IPS-15b (cell line): ENCODE data around the gene DMRTC2.

ENCODE experiments used
- H3K27me3 ChIP-seq: one replicate; pipeline ENCODE4 v1.6.1; 2013; ENCODE audit warnings: low read length; ENCODE audit not compliant: control insufficient read depth, insufficient read depth
- H3K36me3 ChIP-seq: one replicate; pipeline ENCODE4 v1.6.1; 2013; ENCODE audit warnings: low read length; ENCODE audit not compliant: control insufficient read depth, insufficient read depth
- H3K4me1 ChIP-seq: one replicate; pipeline ENCODE4 v1.6.1; 2013; ENCODE audit warnings: mild to moderate bottlenecking, low read length; ENCODE audit not compliant: control insufficient read depth, insufficient read depth
- H3K4me3 ChIP-seq: one replicate; pipeline ENCODE4 v1.5.1; 2013; ENCODE audit warnings: low read depth, low read length
- H3K9ac ChIP-seq: one replicate; pipeline ENCODE4 v1.6.1; 2013; ENCODE audit warnings: low read depth, mild to moderate bottlenecking, low read length
- H3K9me3 ChIP-seq: one replicate; pipeline ENCODE4 v1.6.1; 2013; ENCODE audit warnings: mild to moderate bottlenecking, low read length; ENCODE audit not compliant: control insufficient read depth, insufficient read depth

Gene DMRTC2

DNA sequence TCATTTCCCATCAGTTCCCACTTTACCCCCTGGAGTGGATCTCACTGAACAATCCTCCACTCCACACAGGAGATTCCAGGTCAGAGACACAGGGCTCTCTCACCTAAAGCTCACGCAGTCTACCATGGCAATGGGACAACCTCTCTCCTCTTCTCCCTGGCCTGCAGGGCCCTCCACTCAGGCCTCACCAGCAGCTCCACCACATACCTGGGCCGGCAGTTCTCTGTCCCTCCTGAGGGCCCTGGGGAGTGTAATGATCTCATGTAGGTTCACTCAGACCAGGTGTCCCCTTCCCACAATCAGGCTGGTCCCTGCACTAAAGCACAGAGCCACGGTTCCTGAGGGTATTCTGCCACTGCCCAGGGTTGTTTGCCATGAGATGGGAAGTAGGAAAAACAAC is 32.9 kb upstream of the DMRTC2 start:
- Histone ChIP-seq H3K9me3 (no peaks in the 10 kb centered on the region), H3K4me3 (no peak overlapping the region), H3K36me3 (no peaks in the 10 kb centered on the region), H3K27me3 (no peaks in the 10 kb centered on the region), H3K9ac (no peak overlapping the region), H3K4me1 (no peaks in the 10 kb centered on the region)

DNA sequence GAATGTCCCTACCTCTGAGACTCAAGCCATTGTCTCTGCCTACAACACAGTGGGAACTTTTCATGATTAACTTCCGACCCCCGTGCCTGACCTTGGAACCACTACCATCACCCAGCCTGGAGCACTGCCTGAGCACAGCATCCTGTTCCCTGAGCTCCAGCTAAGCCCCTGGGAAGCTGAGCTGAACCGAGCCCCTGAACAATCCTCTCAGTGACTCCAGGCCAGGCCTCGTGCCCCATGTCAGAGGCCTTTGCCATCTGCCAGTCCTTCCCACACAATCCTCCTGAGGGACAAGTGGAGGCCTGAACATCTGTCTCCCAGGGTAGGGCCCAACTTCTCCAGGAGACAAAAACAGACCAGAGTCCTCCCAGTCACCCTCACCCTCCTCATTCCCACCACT is 30.9 kb upstream of the DMRTC2 start:
- Histone ChIP-seq H3K9me3 (no peaks in the 10 kb centered on the region), H3K36me3 (no peaks in the 10 kb centered on the region), H3K4me1 (no peaks in the 10 kb centered on the region), H3K4me3 (no peak overlapping the region), H3K27me3 (no peaks in the 10 kb centered on the region), H3K9ac (no peak overlapping the region)

DNA sequence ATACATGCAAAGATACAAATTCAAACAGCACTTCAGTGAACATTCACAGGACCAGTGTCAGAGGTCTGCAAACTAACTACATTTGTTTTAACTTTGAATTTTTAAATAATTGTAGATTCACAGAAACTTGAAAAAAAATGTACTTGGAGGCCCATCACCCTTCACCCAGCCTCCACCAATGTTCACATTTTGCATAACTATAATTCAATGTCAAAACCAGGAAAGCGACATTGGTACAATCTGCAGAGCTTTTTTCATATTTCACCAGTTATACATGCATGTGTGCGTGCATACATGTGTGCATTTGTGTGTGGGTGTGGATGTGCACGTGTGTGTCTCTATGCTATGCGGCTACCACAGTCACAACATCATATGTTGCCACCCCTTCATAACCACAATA is 29.5 kb upstream of the DMRTC2 start:
- Histone ChIP-seq H3K27me3 (no peaks in the 10 kb centered on the region), H3K9ac (no peak overlapping the region), H3K4me3 (no peak overlapping the region), H3K9me3 (no peaks in the 10 kb centered on the region), H3K36me3 (no peaks in the 10 kb centered on the region), H3K4me1 (no peaks in the 10 kb centered on the region)

DNA sequence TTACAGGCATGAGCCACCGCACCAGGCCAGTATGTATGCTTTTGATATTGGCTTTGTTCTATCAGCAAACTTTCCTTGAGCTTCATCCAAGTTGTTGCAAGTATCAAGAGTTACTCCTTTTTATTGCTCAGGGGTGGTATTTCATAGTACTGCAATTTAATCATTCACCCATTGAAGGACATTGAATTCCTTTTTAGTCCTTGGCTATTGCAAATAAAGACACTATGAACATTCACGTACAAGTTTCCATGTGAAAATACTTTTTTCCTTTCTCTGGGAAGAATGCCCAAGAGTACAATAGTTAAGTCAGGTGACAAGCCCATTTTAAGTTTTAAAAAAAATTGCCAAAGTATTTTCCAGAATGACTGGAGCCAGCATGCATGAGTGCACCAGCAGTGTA is 28.1 kb upstream of the DMRTC2 start:
- H3K36me3 ChIP-seq: no peaks in the 10 kb centered on the region
- H3K4me3 ChIP-seq: no peak overlapping the region
- no peaks in the 10 kb centered on the region for H3K9me3 ChIP-seq
- no peaks in the 10 kb centered on the region for H3K4me1 ChIP-seq
- H3K27me3 ChIP-seq: no peaks in the 10 kb centered on the region
- H3K9ac ChIP-seq: no peak overlapping the region

DNA sequence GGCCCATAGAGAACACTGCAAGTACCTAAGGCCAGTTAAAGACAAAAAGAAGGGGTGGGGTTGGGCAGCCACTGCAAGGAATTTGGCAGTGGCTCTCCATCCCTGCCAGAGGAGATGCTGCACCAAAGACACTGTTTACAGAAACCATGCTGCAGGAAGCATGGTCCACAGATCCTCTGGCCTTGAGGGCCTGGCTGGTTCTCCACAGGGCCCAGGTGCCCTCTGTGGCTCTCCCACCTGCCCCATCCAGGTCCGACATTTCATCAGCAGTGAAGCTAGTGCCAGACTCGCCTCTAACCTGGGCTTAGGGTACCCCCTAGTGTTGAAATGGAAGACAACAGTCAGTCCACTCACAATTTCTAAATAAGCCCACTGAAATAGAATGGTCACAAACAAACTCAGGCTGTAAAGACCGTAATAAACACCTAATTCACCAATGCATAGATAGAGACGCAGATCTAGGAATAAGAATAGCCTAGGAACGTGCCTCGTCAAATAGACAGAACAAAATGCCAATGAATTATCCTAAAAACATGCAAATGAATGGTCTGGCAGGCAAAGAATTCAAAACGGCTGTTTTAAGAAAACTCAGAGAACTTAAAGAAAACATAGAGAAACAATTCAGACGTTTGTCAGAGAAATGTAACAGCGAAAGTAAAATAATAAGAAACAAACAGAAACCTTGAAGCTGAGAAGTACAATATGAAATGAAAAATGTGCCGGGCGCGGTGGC is 23.7 kb upstream of the DMRTC2 start:
- no peaks in the 10 kb centered on the region for H3K4me1 ChIP-seq
- no peak overlapping the region for H3K4me3 ChIP-seq
- no peaks in the 10 kb centered on the region for H3K36me3 ChIP-seq
- H3K9ac ChIP-seq: no peak overlapping the region
- H3K9me3 ChIP-seq: no peaks in the 10 kb centered on the region
- H3K27me3 ChIP-seq: no peaks in the 10 kb centered on the region

DNA sequence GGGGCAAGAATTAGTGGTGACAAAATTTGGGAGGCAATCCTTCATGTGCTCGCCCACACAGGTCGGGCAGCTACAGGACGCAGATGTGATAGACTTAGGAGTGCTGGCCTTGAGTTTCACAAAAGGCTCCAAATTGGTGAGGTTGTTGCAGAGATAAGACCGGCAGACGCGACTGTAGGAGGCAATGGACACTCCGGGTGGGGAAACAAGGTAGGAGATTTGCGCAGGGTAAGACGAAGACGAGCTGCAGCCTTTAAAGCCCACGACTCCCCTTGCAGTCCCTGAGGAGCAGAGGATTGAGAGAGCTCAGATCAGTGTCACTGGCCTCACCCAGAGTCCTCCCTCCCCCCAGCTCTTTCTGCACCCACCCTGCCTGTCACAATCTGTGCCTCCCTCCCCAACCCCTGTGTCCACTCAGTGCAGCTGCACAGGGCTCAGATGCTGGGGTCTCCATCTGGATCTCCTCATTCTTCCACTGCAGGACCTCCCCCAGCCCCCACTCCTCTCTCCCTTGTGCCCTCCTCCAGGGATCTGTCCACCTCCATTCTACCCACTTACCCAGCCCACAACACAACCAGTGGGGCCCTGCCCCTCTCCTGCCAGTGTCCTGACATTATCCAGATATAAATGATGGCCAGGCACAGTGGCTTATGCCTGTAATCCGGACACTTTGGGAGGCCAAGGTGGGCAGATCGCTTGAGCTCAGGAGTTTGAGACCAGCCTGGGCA is 6.7 kb upstream of the DMRTC2 start:
- H3K36me3 ChIP-seq: no peaks in the 10 kb centered on the region
- no peak overlapping the region for H3K9ac ChIP-seq
- no peaks in the 10 kb centered on the region for H3K4me1 ChIP-seq
- no peak overlapping the region for H3K4me3 ChIP-seq
- H3K9me3 ChIP-seq: no peaks in the 10 kb centered on the region
- peaks cover 3% of the 10 kb centered on the region for H3K27me3 ChIP-seq

DNA sequence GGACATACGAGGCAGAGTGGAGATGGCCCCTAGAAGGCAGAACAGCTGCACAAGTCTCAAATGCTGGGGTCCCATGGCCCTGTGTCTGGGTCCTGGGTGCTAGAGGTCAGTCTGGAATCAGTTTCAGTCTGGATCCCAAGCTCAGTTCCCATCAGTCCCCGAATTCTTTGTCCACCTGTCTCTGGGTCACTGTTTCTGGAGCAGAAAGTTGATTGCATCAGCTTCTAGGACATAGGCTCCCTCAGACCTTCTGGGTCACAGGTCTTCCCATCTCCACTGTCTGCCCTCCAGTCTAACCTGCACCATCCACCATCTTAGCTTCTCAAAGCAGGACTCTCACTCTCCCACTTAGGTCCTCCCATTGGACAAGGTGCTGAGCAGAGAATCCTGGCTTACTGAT is 5.6 kb upstream of the DMRTC2 start:
- Histone ChIP-seq H3K36me3 (no peaks in the 10 kb centered on the region), H3K4me3 (no peak overlapping the region), H3K4me1 (no peaks in the 10 kb centered on the region), H3K9me3 (no peaks in the 10 kb centered on the region), H3K27me3 (peaks cover 3% of the 10 kb centered on the region), H3K9ac (no peak overlapping the region)

DNA sequence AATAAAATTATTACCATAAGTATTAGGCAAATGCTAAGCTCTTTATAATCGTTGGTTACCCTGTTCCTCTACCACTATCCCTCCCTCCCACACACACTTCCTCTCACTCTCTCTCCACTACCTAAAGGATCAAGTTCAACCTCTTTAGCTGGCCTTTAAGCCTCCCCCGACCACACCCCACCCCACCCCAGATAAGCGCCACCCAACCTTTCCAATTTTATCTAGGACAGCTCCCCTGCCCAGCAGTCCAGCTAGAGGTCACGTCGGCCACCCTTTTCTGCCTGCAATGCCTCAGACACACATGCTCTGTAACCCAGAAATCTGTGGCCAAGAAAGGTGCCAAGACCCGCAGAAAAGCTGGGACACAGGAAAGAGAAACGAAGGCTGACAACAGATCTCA is 1.5 kb upstream of the DMRTC2 start:
- H3K9me3 ChIP-seq: no peaks in the 10 kb centered on the region
- H3K27me3 ChIP-seq: peaks cover 3% of the 10 kb centered on the region
- H3K4me3 ChIP-seq: no peak overlapping the region
- no peak overlapping the region for H3K9ac ChIP-seq
- H3K36me3 ChIP-seq: no peaks in the 10 kb centered on the region
- no peaks in the 10 kb centered on the region for H3K4me1 ChIP-seq

DNA sequence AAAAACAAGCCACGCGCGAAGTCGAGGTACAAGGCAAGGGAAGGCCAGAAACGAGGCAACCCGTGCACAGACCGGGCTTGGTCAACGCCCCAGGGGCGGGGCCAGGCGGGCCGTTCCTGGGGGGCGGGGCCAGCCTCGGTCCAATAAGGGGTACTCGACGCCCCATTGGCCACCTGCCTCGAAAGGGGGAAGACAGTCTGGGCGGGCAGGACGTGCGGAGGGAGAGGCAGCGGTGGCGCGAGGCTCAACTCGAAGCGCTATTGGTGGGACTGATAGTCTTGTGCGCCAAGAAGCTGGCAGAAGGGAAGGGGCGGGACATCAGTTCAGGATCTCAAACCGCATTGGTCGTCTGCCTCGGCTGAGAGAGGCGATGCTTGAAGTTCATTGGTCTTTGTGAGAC is 241 bp upstream of the DMRTC2 start, which contains the start of gene LYPD4:
TSS of gene LYPD4 (minus strand) at position 83 of the 400 bp plus-strand sequence. CDS start 5,398 bp downstream, outside the sequence.
- Histone ChIP-seq H3K36me3 (no peaks in the 10 kb centered on the region), H3K9me3 (no peaks in the 10 kb centered on the region), H3K9ac (no peak within 1 kb of the TSS), H3K4me1 (no peaks in the 10 kb centered on the region), H3K4me3 (no peak within 1 kb of the TSS), H3K27me3 (no peaks in the 10 kb centered on the region)

DNA sequence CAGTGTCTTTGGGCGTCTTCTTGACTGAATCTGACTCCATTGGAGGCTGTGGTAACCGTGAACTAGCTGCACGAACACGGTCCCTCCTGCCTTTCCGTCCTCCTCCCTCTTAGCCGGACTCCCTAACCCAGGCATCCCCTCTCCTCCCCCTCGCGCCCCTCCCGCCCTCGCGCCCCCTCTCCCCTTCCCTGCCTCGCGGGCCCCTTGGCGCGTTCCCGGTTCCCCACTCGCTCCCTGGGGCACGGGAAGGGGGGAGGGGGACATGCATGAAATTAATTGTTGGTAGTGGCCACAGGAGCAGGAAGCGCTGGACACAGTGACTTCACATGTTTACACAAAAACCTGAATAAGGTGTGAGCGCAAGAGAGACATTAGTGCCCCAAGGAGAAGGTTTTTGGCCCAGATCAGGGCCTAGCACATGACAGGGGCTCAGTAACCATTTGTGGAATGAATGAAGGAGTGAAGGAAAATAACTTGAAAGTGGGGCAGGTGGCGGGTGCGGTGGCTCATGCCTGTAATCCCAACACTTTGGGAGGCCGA is 279 bp downstream of the DMRTC2 start:
- Histone ChIP-seq H3K9ac (no peak overlapping the region), H3K9me3 (no peaks in the 10 kb centered on the region), H3K36me3 (no peaks in the 10 kb centered on the region), H3K4me3 (no peak overlapping the region), H3K4me1 (no peaks in the 10 kb centered on the region), H3K27me3 (no peaks in the 10 kb centered on the region)

DNA sequence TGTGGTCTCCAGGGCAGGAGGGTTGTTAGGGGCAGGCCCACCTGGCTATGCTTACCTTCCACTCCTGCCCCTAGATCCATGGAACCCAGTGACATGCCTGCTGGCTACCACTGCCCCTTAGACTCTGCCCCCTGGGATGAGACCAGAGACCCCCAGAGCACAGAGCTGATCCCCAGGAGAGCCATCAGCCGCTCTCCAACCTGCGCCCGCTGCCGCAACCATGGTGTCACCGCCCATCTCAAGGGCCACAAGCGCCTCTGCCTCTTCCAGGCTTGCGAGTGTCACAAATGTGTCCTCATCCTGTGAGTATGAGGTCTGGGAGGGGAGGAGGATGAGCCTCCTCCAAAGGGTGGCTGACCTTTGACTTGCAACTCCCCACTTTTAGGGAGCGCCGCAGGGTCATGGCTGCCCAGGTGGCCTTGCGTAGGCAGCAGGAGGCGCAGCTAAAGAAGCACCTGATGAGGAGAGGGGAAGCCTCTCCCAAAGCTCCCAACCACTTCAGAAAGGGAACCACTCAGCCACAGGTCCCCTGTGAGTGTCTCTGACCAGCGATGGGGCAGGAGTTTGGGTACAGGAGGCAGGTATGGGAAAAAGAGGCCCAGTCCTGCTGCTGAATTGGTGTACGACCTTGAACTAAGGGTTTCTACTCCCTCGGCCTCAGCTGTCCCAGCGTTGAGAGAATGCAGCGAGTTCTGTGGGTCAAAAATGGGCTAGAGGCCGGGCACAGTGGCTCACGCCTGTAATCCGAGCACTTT is 2.7 kb downstream of the DMRTC2 start:
- H3K9ac ChIP-seq: no peak overlapping the region
- H3K36me3 ChIP-seq: no peaks in the 10 kb centered on the region
- no peaks in the 10 kb centered on the region for H3K9me3 ChIP-seq
- peaks cover 6% of the 10 kb centered on the region for H3K4me1 ChIP-seq
- H3K27me3 ChIP-seq: no peaks in the 10 kb centered on the region
- H3K4me3 ChIP-seq: no peak overlapping the region
